ENCODE measurements around the gene USP34. TPM values are rescaled to one million over a fixed set of nuclear protein-coding genes. Genes with fewer than 3 reads are reported as not detected.
A peak's percentile ranks its signal among the peaks of the same experiment; 100 is the strongest.
"Not testable (repeated sequence)": the region's sequence is repeated elsewhere in the genome, so short reads cannot be mapped to it uniquely, and the experiment has no call there.

Gene USP34
- total RNA-seq, 6 experiments from 2014 or later = 33.3 to 57.1 (median 41.5) TPM

DNA sequence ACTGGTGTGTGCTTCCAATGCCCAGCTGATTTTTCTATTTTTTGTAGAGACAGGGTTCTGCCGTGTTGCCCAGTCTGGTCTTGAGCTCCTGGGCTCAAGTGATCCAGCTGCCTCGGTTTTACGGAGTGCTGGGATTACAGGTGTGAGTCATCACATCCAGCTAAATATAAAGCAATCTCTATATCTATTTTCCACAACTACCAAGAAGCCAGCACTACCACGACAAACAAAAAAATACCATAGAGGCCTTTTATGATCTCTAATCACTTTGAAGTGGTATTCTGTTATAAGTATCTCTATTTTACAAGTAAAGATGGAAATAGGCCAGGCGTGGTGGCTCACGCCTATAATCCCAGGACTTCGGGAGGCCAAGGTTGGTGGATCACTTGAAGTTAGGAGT is 274.2 kb downstream of the USP34 start:
- TF ChIP-seq, protein P1, sequence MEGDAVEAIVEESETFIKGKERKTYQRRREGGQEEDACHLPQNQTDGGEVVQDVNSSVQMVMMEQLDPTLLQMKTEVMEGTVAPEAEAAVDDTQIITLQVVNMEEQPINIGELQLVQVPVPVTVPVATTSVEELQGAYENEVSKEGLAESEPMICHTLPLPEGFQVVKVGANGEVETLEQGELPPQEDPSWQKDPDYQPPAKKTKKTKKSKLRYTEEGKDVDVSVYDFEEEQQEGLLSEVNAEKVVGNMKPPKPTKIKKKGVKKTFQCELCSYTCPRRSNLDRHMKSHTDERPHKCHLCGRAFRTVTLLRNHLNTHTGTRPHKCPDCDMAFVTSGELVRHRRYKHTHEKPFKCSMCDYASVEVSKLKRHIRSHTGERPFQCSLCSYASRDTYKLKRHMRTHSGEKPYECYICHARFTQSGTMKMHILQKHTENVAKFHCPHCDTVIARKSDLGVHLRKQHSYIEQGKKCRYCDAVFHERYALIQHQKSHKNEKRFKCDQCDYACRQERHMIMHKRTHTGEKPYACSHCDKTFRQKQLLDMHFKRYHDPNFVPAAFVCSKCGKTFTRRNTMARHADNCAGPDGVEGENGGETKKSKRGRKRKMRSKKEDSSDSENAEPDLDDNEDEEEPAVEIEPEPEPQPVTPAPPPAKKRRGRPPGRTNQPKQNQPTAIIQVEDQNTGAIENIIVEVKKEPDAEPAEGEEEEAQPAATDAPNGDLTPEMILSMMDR (IDR thresholded peaks at IDR 0.05) = no peak
- Histone ChIP-seq H3K4me3 (no peak overlapping the region), H3K4me1 (no peaks in the 10 kb centered on the region), H3K27ac (no peak overlapping the region), H3K27me3 (no peaks in the 10 kb centered on the region), H3K36me3 (peaks cover 0 to 12% (median 0%) of the 10 kb centered on the region in 4 donors), H3K9me3 (no peaks in the 10 kb centered on the region)
- WGBS (ENCODE audit: insufficient coverage, low coverage, low lambda C conversion rate, missing lambda C conversion rate) = 91% methylated on average over 7 of the region's 7 CpGs
- intact Hi-C loops (cut with DNase I) = no loop called here
- no peak for DNase-seq
- no peak for ATAC-seq

DNA sequence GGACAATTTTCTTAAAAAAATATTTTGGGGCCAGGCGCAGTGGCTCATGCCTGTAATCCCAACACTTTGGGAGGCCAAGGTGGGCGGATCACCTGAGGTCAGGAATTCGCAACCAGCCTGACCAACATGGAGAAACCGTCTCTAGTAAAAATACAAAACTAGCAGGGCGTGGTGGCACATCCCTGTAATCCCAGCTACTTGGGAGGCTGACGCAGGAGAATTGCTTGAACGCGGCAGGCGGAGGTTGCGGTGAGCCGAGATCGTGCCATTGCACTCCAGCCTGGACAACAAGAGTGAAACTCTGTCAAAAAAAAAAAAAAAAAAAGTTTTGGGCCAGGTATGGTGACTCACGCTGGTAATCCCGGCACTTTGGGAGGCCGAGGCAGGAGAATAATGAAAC is 276.2 kb downstream of the USP34 start:
- H3K9me3 ChIP-seq; ATAC-seq; H3K27me3 ChIP-seq; H3K4me1 ChIP-seq; H3K4me3 ChIP-seq; H3K27ac ChIP-seq; intact Hi-C loops (cut with DNase I); DNase-seq: not testable (repeated sequence)
- peaks cover 0 to 18% (median 2%) of the 10 kb centered on the region in 4 donors for H3K36me3 ChIP-seq
- 86% methylated on average over 11 of the region's 15 CpGs for WGBS (ENCODE audit: insufficient coverage, low coverage, low lambda C conversion rate, missing lambda C conversion rate)

DNA sequence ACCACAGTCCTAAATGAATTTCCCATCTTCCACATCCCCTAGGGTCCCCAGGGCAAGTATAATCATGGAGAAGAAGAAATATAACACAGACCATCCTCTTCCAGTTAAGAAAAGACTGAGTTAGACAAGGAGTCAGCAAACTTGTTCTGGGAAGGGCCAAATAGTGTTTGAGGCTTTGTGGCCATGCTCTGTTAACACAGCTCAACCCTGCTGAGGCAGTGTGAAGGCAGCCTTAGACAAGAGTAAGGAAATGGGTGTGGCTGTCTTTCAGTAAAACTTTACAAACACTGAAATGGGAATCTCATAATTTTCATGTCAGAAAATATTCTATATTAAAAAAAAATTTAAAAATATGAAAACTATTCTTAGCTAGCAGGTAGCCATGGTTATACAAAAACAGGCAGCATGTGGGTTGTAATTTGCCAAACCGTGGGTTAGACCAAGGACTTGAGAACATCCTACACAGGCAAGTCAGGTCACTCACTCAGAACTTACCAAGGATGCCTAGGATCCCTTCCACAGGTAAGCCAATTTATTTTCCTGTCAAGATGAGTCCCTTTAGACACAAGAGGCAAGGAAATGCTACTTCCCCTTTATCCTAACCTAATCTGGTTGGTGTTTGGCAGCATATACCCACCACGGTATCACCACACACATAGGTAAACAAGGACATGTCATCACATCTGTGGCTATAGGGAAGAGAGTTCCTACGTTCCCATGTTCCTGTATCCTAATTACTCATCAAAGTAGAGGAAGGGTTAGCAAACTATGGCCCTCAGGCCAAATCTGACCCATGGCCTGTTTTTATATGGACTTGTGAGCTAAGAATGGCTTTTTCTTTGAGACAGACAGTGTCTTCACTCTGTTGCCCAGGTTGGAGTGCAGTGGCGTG is 277.0 kb downstream of the USP34 start:
- ATAC-seq (peak in 1 of 4 donors; percentile 15), DNase-seq (no peak)
- H3K9me3 ChIP-seq = no peaks in the 10 kb centered on the region
- peaks cover 0 to 25% (median 4%) of the 10 kb centered on the region in 4 donors for H3K36me3 ChIP-seq
- intact Hi-C loops (cut with DNase I) = no loop called here
- H3K4me1 ChIP-seq = no peaks in the 10 kb centered on the region
- 78% methylated on average over 4 of the region's 4 CpGs for WGBS (ENCODE audit: insufficient coverage, low coverage, low lambda C conversion rate, missing lambda C conversion rate)
- H3K27me3 ChIP-seq = no peaks in the 10 kb centered on the region
- TF ChIP-seq, protein P1 (IDR thresholded peaks at IDR 0.05) = no peak
- no peak for TF ChIP-seq POLR2A (IDR thresholded peaks at IDR 0.05)
- H3K27ac ChIP-seq = no peak overlapping the region
- H3K4me3 ChIP-seq = no peak overlapping the region

DNA sequence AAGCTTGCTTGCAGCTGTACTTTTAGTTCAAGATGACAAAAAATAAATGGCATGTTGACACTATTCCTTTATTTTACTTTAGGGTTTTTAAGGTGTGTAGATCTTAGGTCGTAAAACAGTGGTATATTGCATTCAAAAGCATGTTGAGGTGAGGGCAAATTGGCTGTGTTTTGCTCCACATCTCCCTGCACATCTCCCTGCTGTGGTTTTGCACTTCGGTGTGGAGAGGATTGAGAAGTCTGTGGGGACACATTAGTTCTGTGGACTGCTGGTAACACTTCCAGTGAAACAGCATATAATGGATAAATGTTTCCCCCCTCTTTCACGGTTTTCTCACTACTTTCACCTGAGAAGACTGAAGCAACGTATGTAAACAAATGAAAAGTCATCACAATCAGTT is 283.8 kb downstream of the USP34 start:
- H3K9me3 ChIP-seq = no peaks in the 10 kb centered on the region
- no peak for DNase-seq
- intact Hi-C loops (cut with DNase I) = no loop called here
- ATAC-seq = no peak
- no peak overlapping the region for H3K4me3 ChIP-seq
- H3K27ac ChIP-seq = no peak overlapping the region
- H3K27me3 ChIP-seq = no peaks in the 10 kb centered on the region
- 76% methylated on average over 4 of the region's 4 CpGs for WGBS (ENCODE audit: insufficient coverage, low coverage, low lambda C conversion rate, missing lambda C conversion rate)
- H3K4me1 ChIP-seq = no peaks in the 10 kb centered on the region
- peaks cover 0 to 84% (median 47%) of the 10 kb centered on the region in 4 donors for H3K36me3 ChIP-seq
- TF ChIP-seq POLR2A (IDR thresholded peaks at IDR 0.05) = no peak
- TF ChIP-seq, protein P1 (IDR thresholded peaks at IDR 0.05) = no peak

DNA sequence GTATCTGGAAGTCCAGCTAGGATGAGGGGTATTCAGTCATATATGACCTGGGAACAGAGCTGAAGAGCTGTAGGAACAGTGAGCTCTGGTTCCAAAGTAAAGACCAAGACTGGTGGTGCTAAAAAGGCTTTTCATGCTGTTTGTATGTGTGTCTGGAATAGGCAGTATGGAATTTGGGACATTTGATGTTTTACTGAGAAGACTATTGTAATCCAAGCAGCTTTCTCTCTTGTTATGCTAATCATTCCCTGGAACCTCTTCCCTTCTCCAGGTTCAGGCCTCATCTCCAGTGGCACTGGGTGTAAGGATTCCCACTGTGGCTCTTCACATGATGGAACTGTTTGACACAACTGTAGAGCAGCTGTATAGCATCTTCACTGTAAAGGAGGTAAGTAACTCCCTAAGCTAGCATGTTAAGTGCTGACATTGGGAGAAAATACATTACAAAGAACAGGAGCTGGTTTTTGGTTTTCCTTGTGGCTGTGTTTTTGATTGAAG is 285.6 kb downstream of the USP34 start:
- Histone ChIP-seq H3K4me1 (peaks cover 0 to 3% (median 0%) of the 10 kb centered on the region in 4 donors), H3K27ac (no peak overlapping the region), H3K4me3 (no peak overlapping the region), H3K36me3 (peaks cover 0 to 92% (median 47%) of the 10 kb centered on the region in 4 donors), H3K27me3 (no peaks in the 10 kb centered on the region), H3K9me3 (no peaks in the 10 kb centered on the region)
- intact Hi-C loops (cut with DNase I) = no loop called here
- no peak for TF ChIP-seq POLR2A (IDR thresholded peaks at IDR 0.05)
- TF ChIP-seq, protein P1 (IDR thresholded peaks at IDR 0.05) = no peak
- no peak for DNase-seq
- ATAC-seq = no peak
